HG03571 (cell line): Measurements from ENCODE around the gene PLCB4.

Experiments used
- ATAC-seq: cut with Tn5 transposase; IDR thresholded peaks from one replicate; pipeline ENCODE4 v1.9.1; 2021; ENCODE audit not compliant: unreplicated experiment

The PLCB4 gene

GRCh38 chr20:9212735-9213134 is 143.8 kb downstream of the PLCB4 start:
- no peak for ATAC-seq

GRCh38 chr20:9214685-9215084 is 145.8 kb downstream of the PLCB4 start:
- ATAC-seq, result no peak

- ATAC-seq, result no peak
Observed at GRCh38 chr20:9215539-9215938, 146.7 kb downstream of the PLCB4 start.

DNA sequence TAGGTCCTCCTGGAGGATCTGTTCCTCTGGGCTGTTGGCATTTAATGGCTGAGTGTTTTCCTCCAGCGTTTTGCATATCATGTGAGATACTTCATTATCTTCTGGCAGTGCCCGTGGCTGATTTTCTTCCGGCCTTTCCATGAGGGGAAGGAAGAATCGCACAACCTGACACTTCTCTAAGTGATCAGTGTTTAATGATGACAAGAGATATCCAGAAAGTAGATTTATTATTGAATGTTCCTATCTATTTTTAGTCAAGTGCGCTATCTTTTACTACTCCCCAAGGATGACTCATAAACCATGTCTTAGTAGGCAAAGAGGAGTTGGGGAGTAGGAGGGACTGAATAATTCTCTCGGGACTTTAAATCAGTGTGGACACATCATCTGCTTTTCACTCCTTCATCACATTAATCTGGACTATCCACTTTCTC is 149.7 kb downstream of the PLCB4 start:
- no peak for ATAC-seq

GRCh38 chr20:9220874-9221547 is 152.1 kb downstream of the PLCB4 start:
- ATAC-seq, result no peak

DNA sequence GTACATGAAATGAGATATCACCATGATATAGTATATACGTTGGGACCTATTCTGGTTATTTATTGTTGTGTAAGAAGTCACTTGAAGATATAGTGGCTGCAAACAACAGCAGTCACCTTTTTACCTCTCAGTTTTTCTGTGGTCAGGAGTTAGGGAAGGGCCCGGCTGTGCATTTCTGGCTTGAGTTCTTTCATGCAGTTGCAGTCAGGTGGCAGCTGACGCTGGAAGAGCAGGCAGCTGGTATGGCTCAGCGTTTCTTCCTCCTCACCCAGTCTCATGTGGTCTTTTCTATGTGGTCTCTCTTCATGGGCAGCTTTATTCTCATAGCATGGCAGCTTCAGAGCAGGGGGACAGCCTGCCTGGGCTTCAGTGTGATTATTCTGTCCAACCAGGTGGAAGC is 154.4 kb downstream of the PLCB4 start:
- ATAC-seq, result no peak

DNA sequence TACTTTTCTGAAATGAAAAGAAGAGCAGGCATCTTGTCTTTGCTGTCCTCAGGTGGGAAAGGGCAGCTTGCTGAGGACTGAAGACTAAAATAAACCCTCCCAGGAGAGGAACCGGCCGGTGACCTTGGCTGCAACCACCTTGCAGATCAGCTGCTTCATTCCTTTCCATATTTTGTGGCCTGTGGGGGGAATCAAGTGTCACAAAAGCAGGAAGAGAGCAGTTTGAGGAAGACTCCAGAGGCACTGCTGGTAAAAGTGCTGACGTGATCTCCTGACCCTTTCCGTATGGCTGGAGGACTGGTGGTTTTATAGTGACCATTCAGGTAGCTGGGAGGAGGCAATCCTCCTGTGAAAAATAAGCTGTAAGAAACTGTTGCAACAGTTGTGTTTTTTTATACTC is 157.0 kb downstream of the PLCB4 start:
- no peak for ATAC-seq

GRCh38 chr20:9227896-9228615 is 159.2 kb downstream of the PLCB4 start:
- ATAC-seq, result no peak

GRCh38 chr20:9228774-9229450 is 160.0 kb downstream of the PLCB4 start:
- no peak for ATAC-seq

DNA sequence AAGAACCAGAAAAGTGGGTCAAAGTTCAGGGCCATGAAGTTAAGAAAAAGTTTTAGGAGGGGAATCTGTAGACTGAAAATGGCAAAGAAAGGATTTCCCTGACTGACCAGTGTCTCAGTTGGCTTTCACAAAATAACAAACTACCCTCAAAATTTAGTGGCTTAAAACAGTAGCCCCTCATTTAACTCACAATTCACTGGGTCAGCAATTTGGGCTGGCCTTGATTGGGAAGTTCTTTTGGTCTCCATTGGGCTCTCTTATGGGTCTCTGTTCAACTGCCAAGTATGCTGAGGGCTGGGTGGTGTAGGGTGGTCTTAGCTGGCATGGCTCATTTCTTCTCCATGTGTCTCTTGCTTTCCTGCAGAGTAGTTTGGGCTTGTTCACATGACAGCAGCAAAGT is 161.5 kb downstream of the PLCB4 start:
- ATAC-seq, result no peak

DNA sequence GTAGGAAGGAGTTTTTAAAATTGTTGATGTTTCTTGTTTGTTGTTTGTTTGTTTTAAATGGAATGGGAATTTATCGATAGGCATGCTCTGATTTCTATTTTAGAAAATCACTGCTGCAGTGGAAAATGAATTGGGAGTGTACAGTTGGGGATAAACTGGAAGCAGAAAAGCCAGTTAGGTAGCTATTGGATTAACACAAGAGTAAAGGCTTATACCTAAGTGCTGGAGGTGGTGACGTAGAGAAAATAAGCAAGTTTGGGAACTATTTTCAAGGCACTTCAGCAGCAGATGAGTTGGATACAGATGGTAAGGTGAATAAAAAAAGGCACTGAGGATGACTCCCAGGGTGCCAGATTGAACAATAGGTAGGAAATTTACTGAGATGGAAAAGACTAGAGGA is 164.9 kb downstream of the PLCB4 start:
- ATAC-seq, result no peak

DNA sequence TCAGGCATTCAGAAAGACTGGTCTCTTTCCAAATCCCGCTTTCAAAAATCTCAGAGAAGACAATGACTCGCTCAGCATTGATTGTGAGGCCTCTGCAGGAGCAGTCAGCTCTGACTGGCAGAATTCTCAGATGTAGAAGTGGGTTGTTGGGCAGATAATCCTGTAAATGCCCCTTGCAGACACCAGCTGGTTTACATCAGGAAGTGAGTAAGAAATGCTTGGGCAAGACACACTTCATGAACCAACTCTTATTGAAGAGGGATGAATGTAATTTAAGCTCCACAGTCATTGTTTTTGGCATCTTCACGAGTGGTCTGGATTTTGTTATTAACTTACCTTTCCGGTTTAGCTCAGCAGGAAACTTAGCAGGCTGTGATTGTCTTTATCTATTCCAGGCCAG is 166.6 kb downstream of the PLCB4 start:
- ATAC-seq, result no peak

DNA sequence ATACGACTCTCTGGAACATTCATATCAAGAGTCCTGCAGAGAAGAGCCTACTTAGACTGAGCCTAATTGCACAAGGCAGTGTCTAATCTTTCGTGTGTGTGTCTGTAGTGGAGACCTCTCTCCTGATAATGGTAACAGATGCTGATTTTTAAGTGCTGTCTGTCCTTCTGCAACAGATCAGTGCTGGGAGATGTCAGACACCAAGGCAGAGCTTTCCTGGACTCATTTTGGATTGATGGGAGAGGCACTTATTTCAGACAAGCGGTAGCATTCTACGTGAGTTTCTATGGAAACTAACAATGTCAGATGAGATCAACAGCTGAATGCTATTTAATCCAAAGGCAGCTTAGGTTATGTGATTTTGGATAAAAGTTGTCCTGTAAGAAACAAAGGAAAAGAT is 167.6 kb downstream of the PLCB4 start:
- ATAC-seq, result no peak

DNA sequence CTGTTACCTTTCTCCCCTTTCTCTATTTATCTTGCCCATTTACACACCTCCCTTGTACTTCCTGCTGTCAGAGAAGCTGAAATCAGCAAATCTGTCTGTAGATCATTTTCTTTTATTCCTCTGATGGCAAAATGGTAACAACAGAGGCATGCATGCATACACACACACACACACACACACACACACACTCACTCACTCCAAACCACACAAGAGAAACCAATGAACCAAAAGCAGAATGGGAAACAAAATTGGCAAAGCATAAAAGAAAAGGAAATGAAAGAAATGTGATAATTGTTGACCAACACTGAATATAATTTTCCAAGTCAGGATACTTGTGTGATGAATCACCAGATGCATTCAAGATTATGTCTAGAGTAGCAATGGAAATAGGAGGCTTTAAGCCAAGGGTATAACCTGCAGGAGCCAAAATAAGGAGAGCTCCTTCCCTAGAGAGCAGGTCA is 172.4 kb downstream of the PLCB4 start:
- ATAC-seq, result no peak

DNA sequence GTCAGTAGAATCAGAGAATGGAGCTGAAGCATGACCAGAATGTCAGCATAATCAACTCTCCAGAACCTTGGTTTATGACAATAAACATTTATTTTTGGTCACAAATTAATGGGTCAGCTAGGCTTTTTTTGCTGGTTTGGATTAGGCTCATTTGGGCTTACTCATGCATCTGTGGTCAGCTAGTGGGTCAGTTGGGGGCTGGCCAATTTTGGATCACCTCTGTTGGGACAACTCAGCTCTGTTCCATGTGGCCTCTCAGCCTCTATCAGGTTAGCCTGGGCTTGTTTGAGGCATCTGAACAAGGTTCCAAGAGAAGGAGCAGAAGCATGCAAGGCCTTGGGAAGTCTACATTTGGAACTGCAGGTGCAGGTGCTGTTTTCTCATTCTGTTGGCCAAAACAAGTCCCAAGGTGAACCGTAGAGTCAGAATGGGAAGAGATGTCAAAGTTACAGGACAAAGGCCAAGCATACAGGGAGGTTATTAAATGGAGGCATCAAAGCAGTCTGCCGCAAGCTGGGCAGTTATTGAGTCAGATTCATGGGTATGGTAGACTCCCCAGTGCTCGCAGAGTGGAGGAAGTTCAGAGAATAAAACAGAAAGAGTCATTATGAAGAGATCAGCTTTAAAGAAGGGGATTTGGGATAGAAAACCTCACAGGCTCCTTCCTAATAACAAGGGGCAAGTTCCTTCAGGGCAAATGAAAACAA is 173.0 kb downstream of the PLCB4 start:
- no peak for ATAC-seq

DNA sequence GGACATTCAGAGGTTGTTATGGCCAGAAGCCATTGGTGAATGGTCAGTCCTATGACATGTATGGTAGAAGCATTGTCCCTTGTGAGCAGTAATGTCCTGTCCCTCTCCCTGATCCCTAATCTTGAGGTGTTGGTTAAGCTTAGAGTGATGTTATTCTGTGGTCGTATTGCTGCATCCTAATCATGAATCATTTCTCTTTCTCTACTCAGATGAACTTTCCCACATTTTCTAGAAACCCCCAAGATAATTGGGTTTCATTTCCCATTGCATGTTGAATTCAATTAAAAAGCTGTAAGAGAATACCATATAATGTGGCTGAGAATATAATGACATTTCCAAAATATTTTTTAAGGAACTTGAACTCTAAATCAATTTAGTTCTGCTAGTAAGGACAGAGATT is 175.1 kb downstream of the PLCB4 start:
- no peak for ATAC-seq

DNA sequence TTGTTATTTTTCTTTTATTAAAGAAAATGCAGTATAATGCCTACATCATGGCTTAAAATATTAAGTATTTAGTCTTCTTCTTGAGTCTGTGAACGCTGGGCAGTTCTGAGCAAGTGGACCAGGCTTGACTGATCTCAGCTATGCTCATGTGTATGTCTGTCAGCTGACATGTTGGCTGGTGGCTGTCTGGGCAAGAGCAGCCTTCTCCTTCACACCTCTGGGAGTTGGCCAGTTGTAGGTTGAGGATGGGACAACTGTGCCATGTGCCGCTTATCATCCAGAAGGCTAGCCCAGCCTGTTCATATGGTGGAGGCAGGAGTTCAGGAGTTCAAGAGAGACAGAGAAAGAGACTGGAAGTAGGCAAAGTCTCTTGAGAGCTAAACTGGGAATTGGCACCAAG is 175.9 kb downstream of the PLCB4 start:
- no peak for ATAC-seq

- ATAC-seq, result no peak
Observed at GRCh38 chr20:9246731-9247130, 177.8 kb downstream of the PLCB4 start.

DNA sequence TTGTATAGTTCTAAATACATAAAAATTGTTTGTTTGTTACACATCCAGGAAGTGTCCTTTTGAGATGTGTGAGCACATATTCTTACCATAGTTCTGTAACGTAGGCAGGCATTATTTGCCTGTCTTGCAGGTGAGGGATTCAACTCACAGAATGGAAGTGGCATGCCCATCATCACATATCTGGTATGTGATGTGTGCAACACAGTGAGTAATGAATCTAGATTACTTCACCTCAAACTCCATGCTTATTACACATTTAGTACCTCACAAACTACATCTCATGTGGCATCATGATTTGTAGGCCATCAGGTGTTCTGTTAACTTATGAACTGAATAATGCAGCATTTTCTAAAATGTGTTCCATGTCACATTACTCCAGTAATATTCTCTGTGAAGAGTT is 181.6 kb downstream of the PLCB4 start:
- no peak for ATAC-seq

- no peak for ATAC-seq
Observed at GRCh38 chr20:9253006-9253539, 184.2 kb downstream of the PLCB4 start.

- no peak for ATAC-seq
Observed at GRCh38 chr20:9255171-9255570, 186.3 kb downstream of the PLCB4 start.
